IMR-90 (cell line): Measurements from ENCODE around the gene MDH1.

Experiments
- BHLHE40 ChIP-seq: fragments of 150-350 bp; IDR thresholded peaks from 2 replicates; pipeline ENCODE4 v1.6.1; 2016; ENCODE audit warnings: mild to moderate bottlenecking, low read depth, low read length
- CEBPB ChIP-seq: IDR thresholded peaks from 2 replicates; pipeline ENCODE4 v1.6.1; 2012; ENCODE audit warnings: low read depth, low read length, improper control_type of control experiment
- CTCF ChIP-seq: conservative IDR thresholded peaks from 2 replicates; pipeline ENCODE4 v1.5.1; 2012; ENCODE audit warnings: mild to moderate bottlenecking, low read depth, low read length, improper control_type of control experiment
- ELK1 ChIP-seq: fragments of 150-350 bp; IDR thresholded peaks from 2 replicates; pipeline ENCODE4 v1.6.1; 2016; ENCODE audit warnings: low read depth, mild to moderate bottlenecking, low read length, moderate library complexity, borderline replicate concordance
- MXI1 ChIP-seq: IDR thresholded peaks from 2 replicates; pipeline ENCODE4 v1.6.1; 2012; ENCODE audit warnings: low read depth, mild to moderate bottlenecking, low read length, moderate library complexity, borderline replicate concordance
- POLR2A ChIP-seq: IDR thresholded peaks from 2 replicates; pipeline ENCODE4 v1.6.1; 2012; ENCODE audit warnings: mild to moderate bottlenecking, low read depth, low read length
- RAD21 ChIP-seq: IDR thresholded peaks from 2 replicates; pipeline ENCODE4 v1.6.1; 2012; ENCODE audit warnings: low read length, improper control_type of control experiment
- RCOR1 ChIP-seq: IDR thresholded peaks from 2 replicates; pipeline ENCODE4 v1.6.1; 2012; ENCODE audit warnings: mild to moderate bottlenecking, low read length, improper control_type of control experiment; ENCODE audit not compliant: insufficient replicate concordance
- RFX5 ChIP-seq: IDR thresholded peaks from 2 replicates; pipeline ENCODE4 v1.8.0; 2012; ENCODE audit warnings: low read depth, mild to moderate bottlenecking, low read length, moderate library complexity

- TF ChIP-seq CTCF (no peak), POLR2A (no peak), BHLHE40 (no peak), RCOR1 (no peak), CEBPB (no peak), ELK1 (no peak), RFX5 (no peak), RAD21 (no peak), MXI1 (no peak)
These were observed 15.9 kb downstream of the MDH1 start for GRCh38 chr2:63604666-63605065.
